HepG2 (cell line): ENCODE data around the gene C1orf94. TPM values are rescaled to one million over a fixed set of nuclear protein-coding genes. Genes with fewer than 3 reads are reported as not detected.

Experiments used
- ATAC-seq: fragments of 200-7000 bp; cut with Tn5 transposase; 3 replicates; pipeline ENCODE4 v1.9.1; 2020; ENCODE audit warnings: mild to moderate bottlenecking, moderate library complexity
- BruUV-seq: library from RNA; stranded (reverse); fragments of 400-500 nt; replicated peaks from 2 replicates; lab custom pipeline; 2021; lab: Mats Ljungman, UMichigan
- CTCF ChIA-PET: fragments of 300-600 bp; formaldehyde crosslinking; extraction: SDS; loops from one replicate; lab custom pipeline; 2021; ENCODE audit warnings: low total read pairs, inconsistent platforms, low intra/inter-chr PET ratio; lab: Yijun Ruan, JAX
- POLR2A ChIA-PET: fragments of 350-600 bp; sonication (Branson Sonifier 250); formaldehyde crosslinking; loops from one replicate; lab custom pipeline; 2020; ENCODE audit warnings: antibody characterized with exemption, inconsistent platforms; lab: Yijun Ruan, JAX
- DNase-seq: peaks from one replicate; pipeline ENCODE4 v3.0.0-alpha.2; 2015; ENCODE audit warnings: low spot score
- FAIRE-seq: peaks from 3 replicates; lab custom pipeline; 2011; peaks lifted over from hg19 to GRCh38; lab: Jason Lieb, UNC
- H2AFZ ChIP-seq: one replicate; pipeline ENCODE4 v1.6.1; 2011; ENCODE audit warnings: low read length, inconsistent platforms
- H3K27ac ChIP-seq: fragments of 300-600 bp; 3 replicates; pipeline ENCODE4 v1.8.0; 2011; ENCODE audit warnings: mixed run types, mild to moderate bottlenecking, mixed read lengths, low read length, inconsistent platforms; ENCODE audit not compliant: insufficient read depth; ENCODE audit errors: extremely low read length
- H3K27me3 ChIP-seq, 2 experiments: fragments of 200-600 bp in 1 of 2; 2 replicates in 1 of 2; 3 replicates in 1 of 2; pipeline versions ENCODE4 v1.6.0 to v1.8.0; 2011; ENCODE audit warnings: low read length in 2 of 2, mild to moderate bottlenecking in 2 of 2, moderate library complexity in 2 of 2, inconsistent platforms in 1 of 2; ENCODE audit not compliant: insufficient read depth in 2 of 2, control insufficient read depth in 1 of 2
- H3K36me3 ChIP-seq, 2 experiments: fragments of 200-600 bp in 1 of 2; replicated peaks in 1 of 2; 2 replicates in 1 of 2; 3 replicates in 1 of 2; pipeline versions ENCODE4 v1.5.1 to v1.8.0; 2011; ENCODE audit warnings: low read length in 2 of 2, inconsistent platforms in 1 of 2; ENCODE audit not compliant: insufficient read depth in 2 of 2, control insufficient read depth in 1 of 2
- H3K4me1 ChIP-seq: 2 replicates; pipeline ENCODE4 v1.5.1; 2012; ENCODE audit warnings: low read length, inconsistent platforms; ENCODE audit not compliant: insufficient read depth
- H3K4me2 ChIP-seq: 2 replicates; pipeline ENCODE4 v1.6.0; 2011; ENCODE audit warnings: low read depth, low read length, inconsistent platforms
- H3K4me3 ChIP-seq, 3 experiments: fragments of 200-600 bp in 1 of 3; sonication (generic), shearing (Covaris generic) in 1 of 3; replicated peaks in 1 of 3; 2 replicates each; pipeline ENCODE4 v1.5.1; 2011 to 2016; ENCODE audit warnings: low read length in 3 of 3, inconsistent platforms in 2 of 3, low read depth in 2 of 3, mild to moderate bottlenecking in 2 of 3, control low read depth in 1 of 3, mixed read lengths in 1 of 3; ENCODE audit not compliant: insufficient read depth in 1 of 3
- H3K79me2 ChIP-seq: one replicate; pipeline ENCODE4 v1.6.1; 2011; ENCODE audit warnings: low read length, inconsistent platforms; ENCODE audit not compliant: insufficient read depth
- H3K9ac ChIP-seq: 2 replicates; pipeline ENCODE4 v1.6.0; 2011; ENCODE audit warnings: mild to moderate bottlenecking, low read depth, low read length, inconsistent platforms; ENCODE audit not compliant: insufficient read depth
- H3K9me3 ChIP-seq: 2 replicates; pipeline ENCODE4 v1.5.1; 2012; ENCODE audit warnings: mild to moderate bottlenecking, low read length
- H4K20me1 ChIP-seq: 2 replicates; pipeline ENCODE4 v1.6.0; 2011; ENCODE audit warnings: inconsistent platforms, mild to moderate bottlenecking, low read length, moderate library complexity; ENCODE audit not compliant: insufficient read depth
- CCDC6 ChIP-seq: sonication (generic); formaldehyde crosslinking; IDR thresholded peaks from 2 replicates; pipeline ENCODE4 v1.8.1; 2022; ENCODE audit warnings: mild to moderate bottlenecking, missing genetic modification reagents, moderate library complexity
- ELF4 ChIP-seq: sonication (generic); formaldehyde crosslinking; IDR thresholded peaks from 2 replicates; pipeline ENCODE4 v1.5.0; 2020; ENCODE audit warnings: missing genetic modification reagents, mild to moderate bottlenecking, moderate library complexity, borderline replicate concordance
- FOXJ3 ChIP-seq: sonication (generic); formaldehyde crosslinking; IDR thresholded peaks from 2 replicates; pipeline ENCODE4 v1.4.0; 2020; ENCODE audit warnings: missing genetic modification reagents, mild to moderate bottlenecking, borderline replicate concordance
- GATAD2A ChIP-seq: IDR thresholded peaks from 2 replicates; pipeline ENCODE4 v1.6.1; 2016
- NRL ChIP-seq: sonication (generic); formaldehyde crosslinking; IDR thresholded peaks from 2 replicates; pipeline ENCODE4 v1.5.0; 2020; ENCODE audit warnings: missing genetic modification reagents, mild to moderate bottlenecking, moderate library complexity, borderline replicate concordance
- ZFY ChIP-seq: sonication (generic); formaldehyde crosslinking; IDR thresholded peaks from 2 replicates; pipeline ENCODE4 v1.4.0; 2020; ENCODE audit warnings: missing genetic modification reagents
- ZNF17 ChIP-seq: sonication (generic); formaldehyde crosslinking; IDR thresholded peaks from 2 replicates; pipeline ENCODE4 v1.5.0; 2020; ENCODE audit warnings: mild to moderate bottlenecking, missing genetic modification reagents
- ZNF317 ChIP-seq: sonication (generic); formaldehyde crosslinking; IDR thresholded peaks from 2 replicates; pipeline ENCODE4 v1.5.0; 2020; ENCODE audit warnings: mild to moderate bottlenecking, missing genetic modification reagents
- ZNF441 ChIP-seq: sonication (generic); formaldehyde crosslinking; IDR thresholded peaks from 2 replicates; pipeline ENCODE4 v1.7.0; 2021; ENCODE audit warnings: missing genetic modification reagents, borderline replicate concordance
- WGBS: methylation state at CpG from one replicate; pipeline ENCODE4 v1.1.6; 2017; ENCODE audit warnings: low lambda C conversion rate; 5-methylcytosine and 5-hydroxymethylcytosine counted together
- in situ Hi-C: cut with HindIII; loops from 2 replicates; pipeline ENCODE4 v1.10.0; 2017; ENCODE audit warnings: low pct_unique_long_range_greater_than_20kb; ENCODE audit not compliant: extremely low pct_ligation_motif_present
- intact Hi-C: fragments of 100-400 bp; cut with micrococcal nuclease; formaldehyde crosslinking; loops from one replicate; pipeline ENCODE4 v1.10.0; 2022; ENCODE audit not compliant: unreplicated experiment
- polyA plus RNA-seq, 8 experiments: library from polyadenylated mRNA; depleted of rRNA in 3 of 8; stranded (reverse) in 7 of 8; unstranded in 1 of 8; fragments of >200 nt; fragmentation: Illumina TruSeq in 4 of 8; extraction: Trizol in 4 of 8; gene quantifications; 2 replicates each; pipeline versions ENCODE4 v1.2.1 to v1.2.3, GENCODE V29; 2011 to 2016; ENCODE audit warnings: low read depth in 4 of 8, missing spikeins in 1 of 8, mixed read lengths in 1 of 8; ENCODE audit not compliant: insufficient read depth in 1 of 8
- total RNA-seq, 5 experiments: library from RNA; depleted of rRNA; stranded (reverse); fragments of >200 nt; fragmentation: Illumina TruSeq; extraction: Trizol; gene quantifications; 2 replicates each; pipeline ENCODE4 v1.2.3, GENCODE V29; 2016; ENCODE audit warnings: low read depth in 1 of 5
- TF ChIP-seq, protein P1 (sequence below): sonication (generic); formaldehyde crosslinking; IDR thresholded peaks from 2 replicates; pipeline ENCODE4 v1.4.0; 2020; ENCODE audit warnings: missing genetic modification reagents, borderline replicate concordance
- TF ChIP-seq, protein P2 (sequence below): IDR thresholded peaks from 2 replicates; pipeline ENCODE4 v1.6.1; 2012; ENCODE audit warnings: low read depth, low read length, improper control_type of control experiment
- TF ChIP-seq, protein P3 (sequence below): sonication (generic); formaldehyde crosslinking; IDR thresholded peaks from 2 replicates; pipeline ENCODE4 v1.5.0; 2020; ENCODE audit warnings: missing genetic modification reagents

The C1orf94 gene
- total and polyA plus RNA-seq, 2 of the 13 experiments (the other 11 are each of a cell fraction or from before 2014, with no cell fraction given), result not detected

DNA sequence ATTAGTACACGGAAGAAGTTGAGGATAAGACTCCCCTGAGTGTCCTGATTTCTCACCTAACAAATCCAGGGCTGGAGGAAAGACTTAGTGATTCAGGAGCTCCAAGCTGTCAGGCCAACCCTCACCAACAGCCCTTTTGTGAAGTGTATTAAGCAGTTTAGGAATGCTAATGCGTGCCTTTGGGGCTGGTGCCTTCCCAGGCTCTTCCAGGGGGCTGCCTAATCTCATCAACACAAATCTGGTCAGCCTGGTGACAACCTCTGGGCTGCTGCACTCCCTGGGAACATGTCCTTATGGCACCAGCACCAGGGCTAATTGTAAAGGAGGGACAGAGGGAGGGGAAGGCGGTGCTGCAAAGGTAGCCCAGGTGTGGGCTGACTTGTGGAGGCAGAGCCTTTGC lies 27.2 kb upstream of the C1orf94 start (continued):
- TF ChIP-seq ZNF317, result no peak
- TF ChIP-seq, all 625 proteins: peak for 0

DNA sequence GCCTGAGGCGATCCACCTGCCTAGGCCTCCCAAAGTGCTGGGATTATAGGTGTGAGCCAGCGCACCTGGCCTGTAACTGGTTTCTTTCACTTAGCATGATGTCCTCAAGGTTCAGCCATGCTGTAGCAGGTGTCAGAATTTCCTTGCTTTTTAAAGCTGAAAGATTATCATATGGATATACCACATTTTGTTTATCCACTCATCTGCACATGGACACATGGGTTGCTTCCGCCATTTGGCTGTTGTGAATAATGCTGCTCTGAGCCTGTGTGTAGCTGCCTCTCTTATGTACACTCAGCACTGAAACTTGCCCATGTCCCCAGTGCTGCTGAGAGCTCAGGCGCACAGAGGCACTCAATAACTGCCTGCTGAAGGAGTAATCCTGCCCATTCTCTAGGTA lies 23.5 kb upstream of the C1orf94 start:
- no peak for ATAC-seq
- Histone ChIP-seq H4K20me1 (no peaks in the 10 kb centered on the region), H3K79me2 (no peaks in the 10 kb centered on the region), H3K27ac (no peak overlapping the region), H3K4me1 (no peaks in the 10 kb centered on the region), H3K4me2 (no peak overlapping the region), H3K9me3 (no peaks in the 10 kb centered on the region), H3K27me3 (no peaks in the 10 kb centered on the region), H3K4me3 (no peak overlapping the region), H3K36me3 (no peaks in the 10 kb centered on the region), H3K9ac (no peak overlapping the region), H2AFZ (no peak overlapping the region)
- no TSS peak for BruUV-seq
- CTCF ChIA-PET, result no interaction called here
- in situ Hi-C loops (loop anchor here (25.0 kb wide), 1 partner anchor 516 kb away; no protein-coding TSS in a partner anchor), intact Hi-C loops (no loop called here)
- POLR2A ChIA-PET, result no interaction called here
- no peak for DNase-seq
- TF ChIP-seq GATAD2A (CRISPR knock-in tag) (no peak), ZNF441 (CRISPR knock-in tag) (no peak), ZNF17 (CRISPR knock-in tag) (no peak), ELF4 (CRISPR knock-in tag) (no peak), CCDC6 (no peak), FOXJ3 (no peak), NRL (CRISPR knock-in tag) (no peak), ZFY (CRISPR knock-in tag) (no peak)
- TF ChIP-seq, protein P1, sequence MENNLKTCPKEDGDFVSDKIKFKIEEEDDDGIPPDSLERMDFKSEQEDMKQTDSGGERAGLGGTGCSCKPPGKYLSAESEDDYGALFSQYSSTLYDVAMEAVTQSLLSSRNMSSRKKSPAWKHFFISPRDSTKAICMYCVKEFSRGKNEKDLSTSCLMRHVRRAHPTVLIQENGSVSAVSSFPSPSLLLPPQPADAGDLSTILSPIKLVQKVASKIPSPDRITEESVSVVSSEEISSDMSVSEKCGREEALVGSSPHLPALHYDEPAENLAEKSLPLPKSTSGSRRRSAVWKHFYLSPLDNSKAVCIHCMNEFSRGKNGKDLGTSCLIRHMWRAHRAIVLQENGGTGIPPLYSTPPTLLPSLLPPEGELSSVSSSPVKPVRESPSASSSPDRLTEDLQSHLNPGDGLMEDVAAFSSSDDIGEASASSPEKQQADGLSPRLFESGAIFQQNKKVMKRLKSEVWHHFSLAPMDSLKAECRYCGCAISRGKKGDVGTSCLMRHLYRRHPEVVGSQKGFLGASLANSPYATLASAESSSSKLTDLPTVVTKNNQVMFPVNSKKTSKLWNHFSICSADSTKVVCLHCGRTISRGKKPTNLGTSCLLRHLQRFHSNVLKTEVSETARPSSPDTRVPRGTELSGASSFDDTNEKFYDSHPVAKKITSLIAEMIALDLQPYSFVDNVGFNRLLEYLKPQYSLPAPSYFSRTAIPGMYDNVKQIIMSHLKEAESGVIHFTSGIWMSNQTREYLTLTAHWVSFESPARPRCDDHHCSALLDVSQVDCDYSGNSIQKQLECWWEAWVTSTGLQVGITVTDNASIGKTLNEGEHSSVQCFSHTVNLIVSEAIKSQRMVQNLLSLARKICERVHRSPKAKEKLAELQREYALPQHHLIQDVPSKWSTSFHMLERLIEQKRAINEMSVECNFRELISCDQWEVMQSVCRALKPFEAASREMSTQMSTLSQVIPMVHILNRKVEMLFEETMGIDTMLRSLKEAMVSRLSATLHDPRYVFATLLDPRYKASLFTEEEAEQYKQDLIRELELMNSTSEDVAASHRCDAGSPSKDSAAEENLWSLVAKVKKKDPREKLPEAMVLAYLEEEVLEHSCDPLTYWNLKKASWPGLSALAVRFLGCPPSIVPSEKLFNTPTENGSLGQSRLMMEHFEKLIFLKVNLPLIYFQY (CRISPR knock-in tag), result no peak
- TF ChIP-seq, protein P2, sequence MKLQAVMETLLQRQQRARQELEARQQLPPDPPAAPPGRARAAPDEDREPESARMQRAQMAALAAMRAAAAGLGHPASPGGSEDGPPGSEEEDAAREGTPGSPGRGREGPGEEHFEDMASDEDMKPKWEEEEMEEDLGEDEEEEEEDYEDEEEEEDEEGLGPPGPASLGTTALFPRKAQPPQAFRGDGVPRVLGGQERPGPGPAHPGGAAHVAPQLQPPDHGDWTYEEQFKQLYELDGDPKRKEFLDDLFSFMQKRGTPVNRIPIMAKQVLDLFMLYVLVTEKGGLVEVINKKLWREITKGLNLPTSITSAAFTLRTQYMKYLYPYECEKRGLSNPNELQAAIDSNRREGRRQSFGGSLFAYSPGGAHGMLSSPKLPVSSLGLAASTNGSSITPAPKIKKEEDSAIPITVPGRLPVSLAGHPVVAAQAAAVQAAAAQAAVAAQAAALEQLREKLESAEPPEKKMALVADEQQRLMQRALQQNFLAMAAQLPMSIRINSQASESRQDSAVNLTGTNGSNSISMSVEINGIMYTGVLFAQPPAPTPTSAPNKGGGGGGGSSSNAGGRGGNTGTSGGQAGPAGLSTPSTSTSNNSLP, result no peak
- TF ChIP-seq, protein P3, sequence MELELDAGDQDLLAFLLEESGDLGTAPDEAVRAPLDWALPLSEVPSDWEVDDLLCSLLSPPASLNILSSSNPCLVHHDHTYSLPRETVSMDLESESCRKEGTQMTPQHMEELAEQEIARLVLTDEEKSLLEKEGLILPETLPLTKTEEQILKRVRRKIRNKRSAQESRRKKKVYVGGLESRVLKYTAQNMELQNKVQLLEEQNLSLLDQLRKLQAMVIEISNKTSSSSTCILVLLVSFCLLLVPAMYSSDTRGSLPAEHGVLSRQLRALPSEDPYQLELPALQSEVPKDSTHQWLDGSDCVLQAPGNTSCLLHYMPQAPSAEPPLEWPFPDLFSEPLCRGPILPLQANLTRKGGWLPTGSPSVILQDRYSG (CRISPR knock-in tag), result no peak
- FAIRE-seq, result no peak
- 14% methylated on average over 2 of the region's 4 CpGs for WGBS
